HG02885 (cell line): ENCODE data around the gene ADORA2A.
"Not testable (repeated sequence)": the region's sequence is repeated elsewhere in the genome, so short reads cannot be mapped to it uniquely, and the experiment has no call there.

ENCODE experiments used
- ATAC-seq: cut with Tn5 transposase; IDR thresholded peaks from one replicate; pipeline ENCODE4 v1.9.1; 2021; ENCODE audit warnings: mild to moderate bottlenecking; ENCODE audit not compliant: unreplicated experiment, poor library complexity

ADORA2A gene

DNA sequence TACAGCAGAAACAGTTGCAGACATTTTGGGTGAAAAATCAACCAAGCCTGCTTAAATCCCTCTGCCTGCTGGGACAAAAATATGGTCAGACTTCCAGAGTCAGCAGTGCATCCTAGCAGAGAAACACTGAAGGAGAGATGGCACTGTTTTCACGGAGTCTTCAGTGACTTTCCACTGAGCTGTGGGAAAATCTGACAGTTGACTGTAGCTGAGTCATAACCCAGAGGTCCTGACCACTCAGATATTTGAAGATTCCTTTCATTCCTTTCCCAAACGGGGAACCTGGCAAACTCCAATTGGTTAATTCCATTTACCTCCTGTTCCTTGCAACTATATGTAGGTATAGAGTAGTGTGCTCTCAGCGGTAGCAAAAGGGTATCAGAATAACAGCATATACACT lies 46.8 kb downstream of the ADORA2A start:
- no peak for ATAC-seq

DNA sequence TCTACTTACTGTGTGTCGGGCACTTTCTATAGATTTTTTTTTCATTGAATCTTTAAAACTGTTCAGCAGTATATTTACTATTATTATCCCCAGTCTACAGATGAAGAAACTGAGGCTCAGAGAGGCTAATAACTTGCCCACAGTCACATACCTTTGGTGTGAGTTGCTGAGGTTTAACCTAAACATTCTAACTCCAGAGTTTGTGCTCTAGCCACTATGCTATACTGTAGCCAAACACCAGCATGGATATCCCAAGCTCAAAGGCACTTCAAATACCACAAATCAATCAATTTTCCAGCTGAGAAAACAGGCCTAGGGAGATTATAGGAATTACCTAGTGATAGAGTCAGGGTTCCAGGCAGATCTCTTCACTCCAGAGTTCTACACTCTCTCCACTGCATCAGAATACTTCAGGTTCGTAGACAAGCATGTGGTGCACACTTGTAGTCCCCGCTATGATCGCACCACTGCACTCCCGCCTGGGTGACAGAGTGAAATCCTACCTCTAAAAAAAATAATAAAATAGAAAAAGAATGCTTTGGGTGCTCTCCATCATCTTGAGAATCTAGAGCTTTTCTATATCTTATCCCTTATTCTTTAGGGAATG lies 47.4 kb downstream of the ADORA2A start:
- ATAC-seq, result no peak

DNA sequence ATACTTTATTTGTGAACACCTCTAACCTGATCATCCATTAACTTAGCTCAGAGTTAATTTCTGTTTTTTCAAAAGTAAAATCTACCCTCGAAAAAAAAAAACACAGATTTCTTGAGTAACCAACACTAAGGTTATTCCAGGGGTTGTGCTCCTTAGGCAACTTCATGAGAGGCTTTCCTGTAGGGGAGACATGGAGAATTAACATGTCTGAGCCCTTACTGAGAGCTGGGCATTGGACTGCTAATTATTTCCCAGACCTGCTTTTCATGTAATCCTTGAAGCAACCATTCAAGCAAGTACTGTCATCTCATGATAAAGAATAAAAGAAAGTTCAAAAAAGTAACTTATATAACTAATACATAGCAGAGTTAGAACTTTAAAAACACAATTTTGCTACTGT lies 54.2 kb downstream of the ADORA2A start:
- ATAC-seq, result no peak

DNA sequence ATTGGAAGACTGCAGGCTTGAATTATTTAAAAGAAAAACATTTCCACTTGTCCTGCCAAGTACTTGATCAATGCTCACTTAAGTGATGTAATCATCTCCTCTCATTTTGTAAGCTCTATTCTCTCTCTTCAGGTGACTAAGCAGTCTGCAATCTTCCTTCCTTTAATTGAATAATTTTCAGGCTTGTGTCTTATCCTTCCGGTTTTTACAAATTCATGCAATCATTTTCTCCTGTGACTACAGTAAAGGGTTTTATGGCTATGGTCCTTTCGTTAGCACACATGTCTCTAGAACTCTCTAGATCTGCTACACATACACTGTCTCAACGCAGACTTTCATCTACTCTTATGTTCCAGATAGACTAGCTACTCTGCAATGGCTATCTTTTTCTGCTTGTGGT lies 55.2 kb downstream of the ADORA2A start:
- no peak for ATAC-seq

DNA sequence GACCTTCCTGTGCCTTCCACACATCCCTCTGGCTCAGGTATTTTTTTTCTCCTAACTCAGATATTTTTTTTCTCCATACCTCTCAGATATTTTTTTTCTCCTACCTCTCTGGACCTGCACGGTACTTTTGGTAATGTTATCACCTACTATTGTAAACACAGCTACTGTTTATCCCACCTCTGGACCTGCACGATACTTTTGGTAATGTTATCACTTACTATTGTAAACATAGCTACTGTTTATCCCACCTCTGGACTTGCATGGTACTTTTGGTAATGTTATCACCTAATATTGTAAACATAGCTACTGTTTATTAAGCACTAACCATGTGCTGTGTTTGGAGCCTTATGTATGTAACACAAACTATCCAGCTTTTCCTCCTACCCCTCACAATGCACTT lies 55.6 kb downstream of the ADORA2A start:
- ATAC-seq, result no peak

DNA sequence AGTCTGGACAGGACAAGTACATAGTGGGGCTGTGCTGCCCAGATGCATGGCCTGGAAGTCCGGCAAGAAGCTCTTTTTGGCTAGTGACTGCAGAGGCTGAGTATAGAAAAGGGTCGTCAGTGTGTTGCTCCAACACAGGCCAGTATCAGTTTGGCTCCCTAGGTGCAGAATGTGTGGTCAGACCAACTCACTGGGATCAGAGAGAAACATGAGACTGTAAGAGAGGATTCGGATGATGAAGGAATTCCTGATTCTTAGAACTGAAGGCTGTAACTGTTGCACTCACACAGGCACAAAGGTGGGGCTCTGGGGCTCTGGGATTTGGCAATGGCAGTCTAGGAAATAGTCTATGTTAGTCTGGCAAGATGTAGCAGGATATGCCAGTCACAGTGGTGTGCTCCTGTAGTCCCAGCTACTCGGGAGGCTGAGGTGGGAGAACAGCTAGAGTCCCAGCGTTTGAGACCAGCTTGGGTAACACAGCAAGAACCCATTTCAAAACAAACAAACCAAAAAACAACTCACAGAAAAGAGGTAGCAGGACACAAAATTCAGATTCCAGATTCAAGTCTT lies 56.7 kb downstream of the ADORA2A start:
- no peak for ATAC-seq

DNA sequence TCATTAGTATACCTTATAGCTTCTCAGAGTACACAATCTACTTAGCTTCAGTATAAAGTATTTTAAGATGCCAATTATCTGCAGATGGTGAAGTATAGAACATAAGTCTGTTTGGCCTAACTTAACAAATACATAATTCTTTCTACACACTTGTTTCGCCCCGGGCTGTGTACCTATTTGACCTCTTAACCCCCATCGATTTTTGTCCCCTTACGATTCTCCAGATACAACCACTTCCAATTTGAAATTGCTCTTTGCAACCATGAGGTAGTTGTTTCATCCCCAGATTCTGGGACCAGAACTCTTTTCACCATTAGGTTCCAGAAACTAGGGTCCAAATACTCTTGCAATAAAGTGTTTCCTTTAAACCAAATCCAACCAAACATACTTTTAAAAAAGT lies 57.8 kb downstream of the ADORA2A start:
- no peak for ATAC-seq

DNA sequence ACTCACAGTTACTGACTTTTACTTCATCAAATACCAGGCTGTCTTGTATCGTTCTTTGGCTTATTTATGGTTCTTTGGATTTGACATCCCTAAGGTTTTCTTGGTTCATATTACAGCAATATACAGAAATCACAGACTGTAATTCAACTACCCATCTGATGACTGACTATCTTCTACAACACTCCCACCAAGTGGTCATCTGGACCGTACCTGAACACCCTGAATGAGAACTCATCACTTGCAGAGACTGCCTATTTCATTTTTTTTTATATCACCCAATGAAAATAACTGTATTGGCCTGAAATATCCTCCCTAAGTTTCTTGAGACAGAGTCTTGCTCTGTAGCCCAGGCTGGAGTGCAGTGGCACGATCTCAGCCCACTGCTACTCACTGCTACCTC lies 58.2 kb downstream of the ADORA2A start:
- ATAC-seq, result no peak

DNA sequence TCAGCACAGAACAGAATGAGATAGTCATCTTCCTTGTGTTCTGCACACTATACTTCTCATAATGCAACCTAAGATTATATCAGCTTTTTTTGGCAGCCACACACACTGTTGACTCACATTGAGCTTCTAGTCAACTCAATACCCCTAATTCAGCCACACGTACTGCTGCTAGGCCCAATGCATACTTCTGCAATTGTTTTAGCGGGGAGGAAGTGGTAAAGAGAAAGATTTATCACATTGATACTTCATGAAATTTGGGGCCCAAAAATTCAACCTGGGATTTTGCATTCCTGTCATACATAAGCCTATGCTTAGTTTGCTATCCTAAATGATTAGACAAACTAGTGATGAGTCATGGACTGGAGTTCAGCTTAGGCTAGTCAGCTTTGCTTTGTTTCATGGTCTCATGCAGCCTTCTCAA lies 59.1 kb downstream of the ADORA2A start:
- no peak for ATAC-seq

DNA sequence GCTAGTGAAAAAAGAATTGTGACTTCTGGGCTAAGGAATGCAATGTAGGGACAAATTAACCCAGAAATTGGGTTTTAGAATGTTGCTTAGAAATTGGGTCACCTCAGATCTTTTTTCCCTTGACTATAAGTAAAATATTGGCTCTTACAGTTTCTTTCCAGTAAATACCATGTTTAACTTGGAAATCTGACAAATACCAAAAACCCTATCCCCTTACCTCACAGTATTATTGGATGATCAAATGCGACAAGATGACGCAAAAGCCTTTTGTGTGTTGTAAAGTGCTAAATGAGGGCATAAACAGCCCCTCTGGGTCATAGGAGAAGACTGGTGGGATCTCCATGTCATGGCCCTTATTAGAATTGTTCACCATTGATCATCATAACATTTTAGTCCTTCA lies 61.6 kb downstream of the ADORA2A start:
- ATAC-seq, result no peak

DNA sequence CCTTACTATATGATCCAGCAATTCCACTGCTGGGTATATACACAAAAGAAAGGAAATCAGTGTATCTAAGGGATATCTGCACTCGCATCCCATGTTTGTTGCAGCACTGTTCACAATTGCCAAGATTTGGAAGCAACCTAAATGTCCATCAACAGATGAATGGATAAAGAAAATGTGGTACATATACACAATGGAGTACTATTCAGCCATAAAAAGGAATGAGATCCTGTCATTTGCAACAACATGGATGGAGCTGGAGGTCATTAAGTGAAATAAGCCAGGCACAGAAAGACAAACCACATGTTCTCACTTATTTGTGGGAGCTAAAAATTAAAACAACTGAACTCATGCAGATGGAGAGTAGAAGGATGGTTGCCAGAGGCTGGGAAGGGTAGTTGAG lies 62.0 kb downstream of the ADORA2A start:
- not testable (repeated sequence) for ATAC-seq
